Upper lobe of right lung (tissue), 1 donor: Measurements from ENCODE around the gene ZNF223. TPM values are rescaled to one million over a fixed set of nuclear protein-coding genes. Genes with fewer than 3 reads are reported as not detected.

Experiments
- ATAC-seq: fragments of 200-7000 bp; cut with Tn5 transposase; one replicate; pipeline ENCODE4 v1.9.1; 2020; ENCODE audit warnings: mild to moderate bottlenecking, moderate library complexity
- DNase-seq: peaks from one replicate; pipeline ENCODE4 v3.0.0-alpha.2; 2020
- H3K27ac ChIP-seq: fragments of 200-600 bp; one replicate; pipeline ENCODE4 v1.8.0; 2022
- H3K27me3 ChIP-seq: fragments of 200-600 bp; one replicate; pipeline ENCODE4 v1.8.0; 2022; ENCODE audit warnings: mild to moderate bottlenecking
- H3K36me3 ChIP-seq: fragments of 200-600 bp; one replicate; pipeline ENCODE4 v1.8.0; 2022
- H3K4me1 ChIP-seq: fragments of 200-600 bp; one replicate; pipeline ENCODE4 v1.8.0; 2022
- H3K4me3 ChIP-seq: fragments of 200-600 bp; one replicate; pipeline ENCODE4 v1.8.0; 2022; ENCODE audit warnings: mild to moderate bottlenecking
- H3K9me3 ChIP-seq: fragments of 200-600 bp; one replicate; pipeline ENCODE4 v1.8.0; 2022
- intact Hi-C: fragments of 100-400 bp; cut with DNase I; formaldehyde crosslinking; loops from one replicate; pipeline ENCODE4 v1.11.0; 2022
- total RNA-seq: library from RNA; stranded (reverse); fragmentation: NEBNext Ultra II Directional; extraction: Animal tissue kit (Norgen Biotek cat#: 25700); gene quantifications from one replicate; pipeline ENCODE4 v1.2.1, GENCODE V29; 2021
- TF ChIP-seq, protein P1 (sequence below): fragments of 200-600 bp; IDR thresholded peaks from one replicate; pipeline ENCODE4 v1.8.0; 2022; ENCODE audit warnings: antibody characterized with exemption
- donor health status: DM: no; HTN: yes; CAD: no; lungs with severe emphysema.

The ZNF223 gene
- total RNA-seq, 1 donor from 2014 or later: 5.8 TPM

DNA sequence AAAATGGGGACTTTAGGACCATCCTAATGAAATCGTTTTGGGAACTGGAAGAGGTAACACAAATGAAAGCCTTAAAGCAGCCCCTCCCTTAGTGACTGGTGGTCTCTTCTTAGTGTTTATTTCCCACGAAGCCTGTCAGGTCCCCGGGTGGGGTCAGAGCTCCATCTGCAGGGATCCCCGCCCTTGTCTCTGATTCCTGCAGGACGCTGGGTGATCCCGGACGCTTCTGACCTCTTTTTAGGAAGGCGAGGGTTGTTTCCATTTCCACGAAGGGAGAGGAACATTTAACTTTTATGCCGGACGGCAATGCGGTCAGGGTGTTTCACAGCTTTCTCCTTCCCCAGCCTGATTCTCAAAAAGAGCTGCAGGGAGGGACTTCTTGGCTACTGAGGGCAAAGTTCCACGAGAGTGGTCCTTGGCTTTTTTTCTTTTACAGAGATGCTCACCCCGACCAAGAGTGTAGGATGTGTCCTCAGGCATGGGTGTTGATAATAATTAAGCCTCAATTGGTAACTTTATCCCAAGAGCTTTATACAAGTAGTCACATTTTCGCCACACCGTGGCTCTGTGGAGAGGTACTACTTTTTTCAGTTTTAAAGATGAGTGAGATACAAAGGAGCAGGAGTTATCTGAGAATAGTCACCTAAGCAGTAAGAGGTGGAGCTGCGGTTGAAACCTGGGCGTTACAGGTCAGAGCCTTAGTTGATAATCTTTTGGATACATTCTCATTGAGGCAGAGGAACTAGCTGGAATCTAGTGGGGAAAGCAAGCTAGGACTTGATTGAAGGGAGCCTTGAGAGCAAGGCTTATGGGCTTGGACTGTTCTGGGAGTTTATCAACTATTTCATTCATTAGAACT is 20.9 kb downstream of the ZNF223 start:
- no peaks in the 10 kb centered on the region for H3K4me1 ChIP-seq
- no peak for DNase-seq
- intact Hi-C loops: no loop called here

DNA sequence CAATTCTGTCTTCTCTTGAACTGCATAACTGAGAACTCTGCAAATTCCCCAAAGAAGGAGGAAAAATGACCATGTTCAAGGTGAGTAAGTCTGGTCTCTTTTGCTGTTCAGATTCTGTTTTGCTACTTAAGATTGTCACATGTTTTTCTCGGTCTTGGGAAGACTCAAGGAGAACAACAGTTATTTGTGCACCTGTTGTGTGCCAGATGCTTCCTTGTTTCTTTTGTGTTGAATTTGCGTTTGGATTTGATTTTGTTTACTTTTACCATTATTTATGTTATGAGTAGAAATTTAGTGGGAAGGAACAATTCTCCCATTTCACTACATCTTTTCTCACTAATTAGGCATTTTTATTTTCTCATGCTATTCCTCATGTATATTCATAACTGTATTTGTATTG is 24.5 kb downstream of the ZNF223 start:
- no peak for DNase-seq
- H3K36me3 ChIP-seq: peaks cover 7% of the 10 kb centered on the region

More for the DNA sequence above, 20.9 kb downstream of the ZNF223 start:
- ATAC-seq: peak; percentile 16
- Histone ChIP-seq H3K27ac (no peak overlapping the region), H3K9me3 (peaks cover 10% of the 10 kb centered on the region), H3K27me3 (no peaks in the 10 kb centered on the region), H3K4me3 (peak overlapping the region; percentile 76), H3K36me3 (no peaks in the 10 kb centered on the region)
- TF ChIP-seq, protein P1, sequence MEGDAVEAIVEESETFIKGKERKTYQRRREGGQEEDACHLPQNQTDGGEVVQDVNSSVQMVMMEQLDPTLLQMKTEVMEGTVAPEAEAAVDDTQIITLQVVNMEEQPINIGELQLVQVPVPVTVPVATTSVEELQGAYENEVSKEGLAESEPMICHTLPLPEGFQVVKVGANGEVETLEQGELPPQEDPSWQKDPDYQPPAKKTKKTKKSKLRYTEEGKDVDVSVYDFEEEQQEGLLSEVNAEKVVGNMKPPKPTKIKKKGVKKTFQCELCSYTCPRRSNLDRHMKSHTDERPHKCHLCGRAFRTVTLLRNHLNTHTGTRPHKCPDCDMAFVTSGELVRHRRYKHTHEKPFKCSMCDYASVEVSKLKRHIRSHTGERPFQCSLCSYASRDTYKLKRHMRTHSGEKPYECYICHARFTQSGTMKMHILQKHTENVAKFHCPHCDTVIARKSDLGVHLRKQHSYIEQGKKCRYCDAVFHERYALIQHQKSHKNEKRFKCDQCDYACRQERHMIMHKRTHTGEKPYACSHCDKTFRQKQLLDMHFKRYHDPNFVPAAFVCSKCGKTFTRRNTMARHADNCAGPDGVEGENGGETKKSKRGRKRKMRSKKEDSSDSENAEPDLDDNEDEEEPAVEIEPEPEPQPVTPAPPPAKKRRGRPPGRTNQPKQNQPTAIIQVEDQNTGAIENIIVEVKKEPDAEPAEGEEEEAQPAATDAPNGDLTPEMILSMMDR: no peak

GRCh38 chr19:44092108-44092507 is 40.3 kb downstream of the ZNF223 start:
- no peak for DNase-seq
- H3K27ac ChIP-seq: no peak overlapping the region
- peaks cover 7% of the 10 kb centered on the region for H3K4me1 ChIP-seq
- intact Hi-C loops: no loop called here
- no peaks in the 10 kb centered on the region for H3K9me3 ChIP-seq
- no peak for ATAC-seq
- H3K27me3 ChIP-seq: no peaks in the 10 kb centered on the region
- TF ChIP-seq, protein P1: no peak
- peaks cover 3% of the 10 kb centered on the region for H3K36me3 ChIP-seq
- H3K4me3 ChIP-seq: no peak overlapping the region

More for the DNA sequence above, 24.5 kb downstream of the ZNF223 start:
- intact Hi-C loops: no loop called here
- no peaks in the 10 kb centered on the region for H3K27me3 ChIP-seq
- TF ChIP-seq, protein P1: no peak
- H3K4me3 ChIP-seq: no peak overlapping the region
- no peaks in the 10 kb centered on the region for H3K9me3 ChIP-seq
- no peaks in the 10 kb centered on the region for H3K4me1 ChIP-seq
- ATAC-seq: no peak
- no peak overlapping the region for H3K27ac ChIP-seq

- DNase-seq (peak; percentile 94), ATAC-seq (peak; percentile 99)
- Histone ChIP-seq H3K36me3 (peaks cover 23% of the 10 kb centered on the region), H3K27me3 (no peaks in the 10 kb centered on the region), H3K27ac (peak within 1 kb of the TSS; percentile 83), H3K4me1 (peaks cover 7% of the 10 kb centered on the region), H3K9me3 (no peaks in the 10 kb centered on the region), H3K4me3 (peak within 1 kb of the TSS; percentile 72)
- TF ChIP-seq, protein P1: no peak
- intact Hi-C loops: no loop called here
Measured at GRCh38 chr19:44093931-44094765, 42.3 kb downstream of the ZNF223 start, which contains the start of gene ZNF224. ZNF224 (plus strand) TSS chr19:44094361; CDS start chr19:44097874, 3,513 bp downstream.

- intact Hi-C loops: no loop called here
- DNase-seq (no peak), ATAC-seq (no peak)
- Histone ChIP-seq H3K27me3 (no peaks in the 10 kb centered on the region), H3K4me3 (no peak overlapping the region), H3K4me1 (peaks cover 10% of the 10 kb centered on the region), H3K9me3 (peaks cover 65% of the 10 kb centered on the region), H3K27ac (no peak overlapping the region), H3K36me3 (peaks cover 29% of the 10 kb centered on the region)
- TF ChIP-seq, protein P1: no peak
Measured at GRCh38 chr19:44107751-44108150, 55.9 kb downstream of the ZNF223 start.
